HL-60 (cell line): ENCODE data around the gene PRDX3.

ENCODE experiments used
- DNase-seq, 2 experiments: peaks; one replicate each; pipeline ENCODE4 v3.0.0-alpha.2; 2010 to 2020; ENCODE audit warnings: low read depth in 1 of 2, low spot score in 1 of 2
- H3K27ac ChIP-seq: fragments of 250-450 bp; sonication (Bioruptor Pico); replicated peaks from 2 replicates; pipeline ENCODE4 v1.5.1; 2020; ENCODE audit warnings: mild to moderate bottlenecking, moderate library complexity
- H3K27me3 ChIP-seq: fragments of 250-450 bp; sonication (Bioruptor Pico); 2 replicates; pipeline ENCODE4 v1.5.1; 2021; ENCODE audit warnings: mild to moderate bottlenecking, moderate library complexity; ENCODE audit not compliant: insufficient read depth, poor library complexity, severe bottlenecking
- H3K4me3 ChIP-seq: replicated peaks from 2 replicates; pipeline ENCODE4 v1.5.1; 2011; ENCODE audit warnings: mild to moderate bottlenecking, control low read depth, low read length; ENCODE audit not compliant: insufficient read depth
- CTCF ChIP-seq: IDR thresholded peaks from one replicate; pipeline ENCODE4 v1.5.1; 2011; ENCODE audit warnings: low read length, control low read depth, inconsistent platforms; ENCODE audit not compliant: insufficient read depth
- GABPA ChIP-seq: IDR thresholded peaks from 2 replicates; pipeline ENCODE4 v1.6.1; 2012; ENCODE audit warnings: low read depth
- POLR2AphosphoS5 ChIP-seq: IDR thresholded peaks from 2 replicates; pipeline ENCODE4 v1.6.1; 2012; ENCODE audit warnings: low read depth
- REST ChIP-seq: IDR thresholded peaks from 2 replicates; pipeline ENCODE4 v1.6.1; 2012; ENCODE audit warnings: low read depth; ENCODE audit not compliant: insufficient replicate concordance
- SPI1 ChIP-seq: IDR thresholded peaks from 2 replicates; pipeline ENCODE4 v1.6.1; 2012; ENCODE audit warnings: low read depth, mild to moderate bottlenecking, borderline replicate concordance

PRDX3 gene

GRCh38 chr10:119216127-119216526 lies 37.5 kb upstream of the PRDX3 start:
- H3K27ac ChIP-seq, result no peak overlapping the region
- no peak for TF ChIP-seq CTCF
- no peak for TF ChIP-seq REST
- no peak for TF ChIP-seq GABPA
- TF ChIP-seq POLR2AphosphoS5, result no peak
- TF ChIP-seq SPI1, result no peak
- H3K27me3 ChIP-seq, result peaks cover 3% of the 10 kb centered on the region
- DNase-seq, result no peak
- H3K4me3 ChIP-seq, result no peak overlapping the region

- Histone ChIP-seq H3K27ac (no peak overlapping the region), H3K4me3 (no peak overlapping the region), H3K27me3 (peaks cover 3% of the 10 kb centered on the region)
- TF ChIP-seq GABPA (no peak), SPI1 (no peak), REST (no peak), POLR2AphosphoS5 (no peak), CTCF (no peak)
- DNase-seq, result no peak
Measured at GRCh38 chr10:119215371-119215770, 36.8 kb upstream of the PRDX3 start.

- DNase-seq, result no peak
- TF ChIP-seq POLR2AphosphoS5 (no peak), GABPA (no peak), REST (no peak), SPI1 (no peak), CTCF (no peak)
- H3K4me3 ChIP-seq, result no peak overlapping the region
- H3K27ac ChIP-seq, result no peak overlapping the region
- H3K27me3 ChIP-seq, result peaks cover 12% of the 10 kb centered on the region
Measured at GRCh38 chr10:119211625-119212441, 33.2 kb upstream of the PRDX3 start.
